Esophagus squamous epithelium (tissue), 5 donors: ENCODE data around the gene MED13L. TPM values are rescaled to one million over a fixed set of nuclear protein-coding genes. Genes with fewer than 3 reads are reported as not detected.
A peak's percentile ranks its signal among the peaks of the same experiment; 100 is the strongest.

Experiments
- DNase-seq: peaks from one replicate; lab custom pipeline; 2025; lab: John Stamatoyannopoulos, UW
- H3K27ac ChIP-seq, 4 donors: fragments of 200-600 bp; sonication (generic); one replicate each; pipeline ENCODE4 v1.5.1; 2016 to 2019; ENCODE audit warnings: mild to moderate bottlenecking in 1 of 4
- H3K27me3 ChIP-seq, 4 donors: fragments of 200-600 bp; sonication (generic); 1 replicate in 3 of 4; 2 replicates in 1 of 4; pipeline versions ENCODE4 v1.5.1 to v1.6.0; 2017 to 2021; ENCODE audit warnings: antibody characterized with exemption in 1 of 4
- H3K36me3 ChIP-seq, 3 donors: fragments of 200-600 bp; sonication (generic); one replicate each; pipeline ENCODE4 v1.5.1; 2016 to 2019
- H3K4me1 ChIP-seq, 3 donors: fragments of 200-600 bp; sonication (generic); one replicate each; pipeline ENCODE4 v1.5.1; 2017 to 2019
- H3K4me3 ChIP-seq, 4 donors: fragments of 200-600 bp; sonication (generic); 1 replicate in 3 of 4; 2 replicates in 1 of 4; pipeline ENCODE4 v1.5.1; 2016 to 2019; ENCODE audit warnings: mild to moderate bottlenecking in 2 of 4, moderate library complexity in 1 of 4
- H3K9me3 ChIP-seq, 3 donors: fragments of 200-600 bp; sonication (generic); one replicate each; pipeline ENCODE4 v1.5.1; 2016 to 2019
- CTCF ChIP-seq, 6 experiments: fragments of 450-650 bp in 4 of 6; fragments of 200-600 bp in 2 of 6; sonication (generic) in 2 of 6; IDR thresholded peaks; one replicate each; pipeline ENCODE4 v1.5.1; 2016 to 2019; ENCODE audit warnings: antibody characterized with exemption in 6 of 6, mild to moderate bottlenecking in 4 of 6, moderate library complexity in 4 of 6
- POLR2A ChIP-seq, 4 donors: fragments of 450-650 bp; IDR thresholded peaks; one replicate each; pipeline ENCODE4 v1.6.1; 2017; ENCODE audit warnings: antibody characterized with exemption in 4 of 4, mild to moderate bottlenecking in 4 of 4, moderate library complexity in 3 of 4
- WGBS, 2 donors: methylation state at CpG; one replicate each; pipeline ENCODE4 v1.1.5; 2018; 5-methylcytosine and 5-hydroxymethylcytosine counted together
- intact Hi-C: fragments of 100-400 bp; cut with DNase I; formaldehyde crosslinking; loops from one replicate; pipeline ENCODE4 v1.15.0; 2022
- total RNA-seq, 4 donors: library from RNA; depleted of rRNA; stranded (reverse); fragments of >200 nt; gene quantifications; one replicate each; pipeline ENCODE4 v1.1.0, GENCODE V29; 2016
- donor health status: DM: yes; HTN: yes; CAD: no.

Gene MED13L
- total RNA-seq, 4 donors from 2014 or later = 52.2 to 137 (median 62.1) TPM

DNA sequence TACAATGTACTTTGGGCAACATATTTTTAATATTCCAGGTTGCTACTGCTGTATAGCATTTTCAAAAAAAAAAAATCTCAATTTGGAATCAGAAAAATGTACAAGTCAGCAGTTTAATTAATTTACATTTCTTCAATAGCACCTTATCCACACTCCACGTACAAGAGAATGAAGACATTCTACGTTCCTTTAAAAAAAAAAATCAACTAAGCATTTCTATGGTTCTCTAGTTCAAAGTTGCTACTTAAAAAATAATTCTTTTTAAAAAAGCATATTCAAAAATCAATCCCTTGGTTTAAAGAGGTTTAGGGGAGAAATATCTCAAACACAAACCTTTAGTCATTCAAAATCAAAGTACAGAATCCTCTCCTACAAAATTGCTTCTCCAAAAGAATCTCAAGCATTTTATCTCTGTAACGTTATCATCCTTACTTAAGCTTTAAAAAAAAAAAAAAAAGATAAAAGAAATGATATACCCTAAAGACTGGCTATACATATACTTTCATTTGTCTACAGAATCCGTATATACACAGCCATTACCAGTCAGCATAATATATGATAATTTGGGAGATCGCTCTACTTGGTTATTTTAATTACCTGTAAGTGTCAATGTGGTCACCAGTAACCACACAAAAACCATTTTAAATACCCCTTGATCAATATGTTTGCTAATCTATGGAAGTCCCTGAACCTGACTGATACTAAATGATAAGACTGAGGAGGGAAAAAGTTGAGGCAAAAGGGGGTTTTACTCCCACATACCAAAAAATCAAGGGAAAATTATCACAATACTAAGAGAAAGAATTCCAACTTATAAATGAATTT, 2.7 kb downstream of the MED13L start:
- no peak for DNase-seq
- H3K27me3 ChIP-seq = no peaks in the 10 kb centered on the region
- intact Hi-C loops = loop anchor here (10.0 kb wide), 1 partner anchor 320 kb away; no protein-coding TSS in a partner anchor
- 23 to 42% methylated on average over 5 of the region's 5 CpGs for WGBS, 2 donors
- H3K4me1 ChIP-seq = peaks cover 15 to 63% (median 26%) of the 10 kb centered on the region in 3 donors
- H3K9me3 ChIP-seq = no peaks in the 10 kb centered on the region
- H3K4me3 ChIP-seq = peak overlapping the region in 3 of 4 donors; percentile 83 to 94 (median 85)
- TF ChIP-seq CTCF (IDR thresholded peaks at IDR 0.05) = no peak
- TF ChIP-seq POLR2A (IDR thresholded peaks at IDR 0.05) = no peak
- peak overlapping the region in 2 of 4 donors; percentile 1 to 95 for H3K27ac ChIP-seq
- H3K36me3 ChIP-seq = no peaks in the 10 kb centered on the region

- WGBS, 2 donors = 24 to 27% methylated on average over 4 of the region's 4 CpGs
- Histone ChIP-seq H3K9me3 (no peaks in the 10 kb centered on the region), H3K4me1 (peaks cover 15 to 71% (median 26%) of the 10 kb centered on the region in 3 donors), H3K27ac (peak overlapping the region in 1 of 4 donors; percentile 10), H3K36me3 (no peaks in the 10 kb centered on the region), H3K4me3 (peak overlapping the region in 2 of 4 donors; percentile 11 to 83), H3K27me3 (no peaks in the 10 kb centered on the region)
- DNase-seq = no peak
- no peak for TF ChIP-seq POLR2A (IDR thresholded peaks at IDR 0.05)
- peak in 1 of 6 experiments; percentile 13 for TF ChIP-seq CTCF (IDR thresholded peaks at IDR 0.05)
- intact Hi-C loops = loop anchor here (10.0 kb wide), 1 partner anchor 321 kb away; no protein-coding TSS in a partner anchor
These were observed 3.5 kb downstream of the MED13L start for GRCh38 chr12:116273813-116274550.

DNA sequence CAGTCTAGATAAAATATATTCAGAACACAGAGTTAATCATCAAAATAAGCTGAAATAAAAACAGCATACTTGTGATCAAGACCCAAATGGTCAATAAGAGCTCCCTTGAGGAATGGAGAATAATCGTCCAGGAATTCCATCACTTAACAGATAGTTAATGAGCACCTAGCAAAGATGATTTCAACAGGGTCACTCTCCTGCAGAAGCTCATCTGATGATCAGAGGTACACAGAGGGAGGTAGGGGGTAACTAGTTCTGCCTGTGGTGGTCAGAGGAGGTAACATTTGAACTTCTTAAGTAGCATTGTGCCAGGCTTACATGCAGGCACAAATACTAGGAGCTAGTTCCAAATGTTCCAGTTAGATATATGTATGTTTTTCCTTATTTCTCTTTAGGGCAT, 9.5 kb downstream of the MED13L start:
- peaks cover 19 to 93% (median 54%) of the 10 kb centered on the region in 3 donors for H3K4me1 ChIP-seq

DNA sequence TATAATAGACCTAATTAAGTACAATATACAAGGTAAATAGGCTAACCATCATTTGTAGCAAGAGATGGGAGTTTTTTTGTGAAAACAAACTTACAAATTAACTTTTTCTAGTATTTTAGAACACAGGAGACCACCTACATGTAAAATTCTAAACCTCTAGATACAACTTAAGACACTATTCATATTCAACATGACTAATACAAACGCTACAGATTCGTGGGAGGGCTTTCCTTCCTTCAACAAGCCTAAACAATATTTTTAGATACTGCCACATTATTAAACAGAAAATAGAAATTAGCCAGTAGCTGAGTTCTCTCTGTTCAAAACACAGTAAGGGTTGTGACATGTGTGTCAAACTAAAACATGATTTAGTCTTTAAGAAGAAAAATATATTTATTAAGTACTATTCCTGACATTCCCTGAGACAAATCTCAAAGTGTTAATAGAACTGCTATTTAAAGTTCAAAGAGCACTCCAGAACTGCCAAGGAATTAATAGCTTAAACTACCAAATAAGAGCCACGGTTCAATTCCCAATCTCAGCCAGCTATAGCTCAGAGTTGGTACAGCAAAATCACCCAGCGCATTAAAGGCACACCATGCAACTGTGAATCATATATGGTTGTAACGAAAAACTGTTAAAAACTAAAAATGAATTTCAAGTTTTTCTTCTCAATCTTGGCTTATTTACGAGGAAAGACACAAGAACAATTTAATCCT, 10.7 kb downstream of the MED13L start:
- no peaks in the 10 kb centered on the region for H3K9me3 ChIP-seq
- peaks cover 19 to 93% (median 45%) of the 10 kb centered on the region in 3 donors for H3K4me1 ChIP-seq
- no peak overlapping the region for H3K27ac ChIP-seq
- no peak overlapping the region for H3K4me3 ChIP-seq
- DNase-seq = no peak
- whole genome bisulfite sequencing, 2 donors = 15 to 40% methylated on average over 6 of the region's 6 CpGs
- TF ChIP-seq CTCF (IDR thresholded peaks at IDR 0.05) (no peak), POLR2A (IDR thresholded peaks at IDR 0.05) (no peak)
- intact Hi-C loops = no loop called here
- no peaks in the 10 kb centered on the region for H3K36me3 ChIP-seq
- H3K27me3 ChIP-seq = no peaks in the 10 kb centered on the region

More for the DNA sequence above, 9.5 kb downstream of the MED13L start:
- Histone ChIP-seq H3K27me3 (no peaks in the 10 kb centered on the region), H3K9me3 (no peaks in the 10 kb centered on the region), H3K36me3 (no peaks in the 10 kb centered on the region), H3K27ac (no peak overlapping the region), H3K4me3 (no peak overlapping the region)
- WGBS, 2 donors = 28 to 30% methylated on average over 1 of the region's 1 CpG
- no peak for DNase-seq
- TF ChIP-seq POLR2A (IDR thresholded peaks at IDR 0.05) (no peak), CTCF (IDR thresholded peaks at IDR 0.05) (no peak)
- intact Hi-C loops = no loop called here
